ENCODE data around the gene F10.

The F10 gene

GRCh38 chr13:113150550-113151365 is 28.2 kb downstream of the F10 start:
- Histone ChIP-seq H3K27me3 (ENCODE audit: low read length) (no peaks in the 10 kb centered on the region), H4K20me1 (ENCODE audit: low read depth, low read length) (no peaks in the 10 kb centered on the region), H3K9me2 (replicated peaks; ENCODE audit: insufficient read depth, low read length) (no peaks in the 10 kb centered on the region), H3K9ac (ENCODE audit: low read length) (no peak overlapping the region), H3K36me3 (ENCODE audit: low read length) (no peaks in the 10 kb centered on the region), H3K27ac (ENCODE audit: low read depth, low read length) (no peak overlapping the region), H3K79me2 (ENCODE audit: insufficient read depth, low read length) (no peaks in the 10 kb centered on the region), H2AFZ (ENCODE audit: low read depth, low read length, severe bottlenecking) (no peak overlapping the region), H3K4me3 (ENCODE audit: insufficient read depth, low read length, poor library complexity, severe bottlenecking) (no peak overlapping the region), H3F3A (ENCODE audit: insufficient read depth) (no peaks in the 10 kb centered on the region), H3K4me2 (ENCODE audit: low read depth, low read length, poor library complexity, severe bottlenecking) (no peak overlapping the region), H3K9me3 (ENCODE audit: insufficient read depth, low read length) (no peaks in the 10 kb centered on the region)
- TF ChIP-seq CTCF (IDR thresholded peaks at IDR 0.05; ENCODE audit: insufficient read depth, low read length, poor library complexity, severe bottlenecking): no peak
- TF ChIP-seq EZH2phosphoT487 (conservative IDR thresholded peaks at IDR 0.05; ENCODE audit: low read length): no peak

DNA sequence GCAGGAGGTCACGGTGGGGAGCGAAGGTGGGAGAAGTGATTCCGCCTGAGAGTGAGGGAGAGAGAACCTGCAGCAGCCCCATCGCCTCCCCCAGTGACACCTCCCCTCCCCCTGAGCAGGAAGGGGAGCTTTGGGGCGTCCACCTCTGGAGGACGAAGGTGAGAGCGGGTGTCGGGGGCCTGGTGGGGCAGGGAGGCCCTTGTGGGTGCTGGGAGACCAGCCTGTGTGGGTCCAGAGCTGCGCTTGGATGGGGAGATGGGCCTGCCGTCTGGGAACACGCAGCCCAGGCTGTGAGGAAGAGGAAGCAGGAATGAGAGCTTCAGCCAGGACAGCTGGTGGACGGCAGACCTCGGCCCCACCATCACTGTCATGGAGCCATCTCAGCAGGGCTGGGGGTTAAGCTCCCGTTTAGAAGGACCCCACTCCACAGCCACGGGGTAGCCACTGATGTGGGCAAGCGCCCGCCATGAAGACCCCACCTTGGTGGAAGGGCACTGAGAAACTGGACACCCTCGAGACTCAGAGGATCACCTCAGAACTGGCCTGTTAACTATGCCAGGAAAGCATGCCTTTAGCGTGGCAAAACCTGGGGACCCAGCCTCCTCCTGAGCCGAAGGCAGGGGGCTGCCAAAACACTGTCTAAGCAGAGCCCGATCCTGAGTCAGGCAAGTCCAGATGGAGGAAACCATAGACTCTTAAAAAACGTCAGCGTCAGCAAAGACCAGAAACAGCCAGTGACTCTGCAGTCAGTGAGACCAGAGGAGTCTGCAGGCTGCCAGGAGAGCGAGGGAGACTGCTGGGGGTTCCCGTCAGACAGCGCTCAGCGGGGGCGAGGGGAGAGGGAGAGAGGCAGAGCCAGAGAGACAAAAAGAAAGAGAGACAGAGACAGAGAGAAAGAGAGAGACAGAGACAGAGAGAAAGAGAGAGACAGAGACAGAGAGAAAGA is 29.4 kb downstream of the F10 start:
- Histone ChIP-seq H3F3A (ENCODE audit: insufficient read depth) (no peaks in the 10 kb centered on the region), H3K36me3 (ENCODE audit: low read length) (no peaks in the 10 kb centered on the region), H3K27me3 (ENCODE audit: low read length) (no peaks in the 10 kb centered on the region), H3K79me2 (ENCODE audit: insufficient read depth, low read length) (no peaks in the 10 kb centered on the region), H3K4me3 (ENCODE audit: insufficient read depth, low read length, poor library complexity, severe bottlenecking) (no peak overlapping the region), H3K9me3 (ENCODE audit: insufficient read depth, low read length) (no peaks in the 10 kb centered on the region), H3K27ac (ENCODE audit: low read depth, low read length) (no peak overlapping the region), H3K9me2 (replicated peaks; ENCODE audit: insufficient read depth, low read length) (no peaks in the 10 kb centered on the region), H3K4me2 (ENCODE audit: low read depth, low read length, poor library complexity, severe bottlenecking) (no peak overlapping the region), H2AFZ (ENCODE audit: low read depth, low read length, severe bottlenecking) (no peak overlapping the region), H3K9ac (ENCODE audit: low read length) (no peak overlapping the region), H4K20me1 (ENCODE audit: low read depth, low read length) (no peaks in the 10 kb centered on the region)
- TF ChIP-seq EZH2phosphoT487 (conservative IDR thresholded peaks at IDR 0.05; ENCODE audit: low read length) (no peak), CTCF (IDR thresholded peaks at IDR 0.05; ENCODE audit: insufficient read depth, low read length, poor library complexity, severe bottlenecking) (no peak)

DNA sequence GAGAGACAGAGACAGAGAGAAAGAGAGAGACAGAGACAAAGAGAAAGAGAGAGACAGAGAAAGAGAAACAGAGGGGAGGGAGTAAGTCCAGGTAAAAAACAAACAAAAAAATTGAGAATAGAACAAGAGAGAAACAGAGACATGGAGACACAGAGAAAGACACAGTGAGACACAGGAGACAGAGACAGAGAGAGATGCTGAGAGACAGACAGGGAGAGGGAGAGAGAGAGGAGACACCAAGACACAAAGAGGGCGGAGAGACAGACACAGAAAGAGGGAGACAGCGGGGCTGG is 30.0 kb downstream of the F10 start:
- Histone ChIP-seq H3K9me3 (ENCODE audit: insufficient read depth, low read length) (no peaks in the 10 kb centered on the region), H3F3A (ENCODE audit: insufficient read depth) (no peaks in the 10 kb centered on the region), H3K9ac (ENCODE audit: low read length) (no peak overlapping the region), H3K9me2 (replicated peaks; ENCODE audit: insufficient read depth, low read length) (no peaks in the 10 kb centered on the region), H3K36me3 (ENCODE audit: low read length) (no peaks in the 10 kb centered on the region), H3K27ac (ENCODE audit: low read depth, low read length) (no peak overlapping the region), H4K20me1 (ENCODE audit: low read depth, low read length) (no peaks in the 10 kb centered on the region), H3K4me3 (ENCODE audit: insufficient read depth, low read length, poor library complexity, severe bottlenecking) (no peak overlapping the region), H2AFZ (ENCODE audit: low read depth, low read length, severe bottlenecking) (no peak overlapping the region), H3K27me3 (ENCODE audit: low read length) (no peaks in the 10 kb centered on the region), H3K4me2 (ENCODE audit: low read depth, low read length, poor library complexity, severe bottlenecking) (no peak overlapping the region), H3K79me2 (ENCODE audit: insufficient read depth, low read length) (no peaks in the 10 kb centered on the region)
- TF ChIP-seq EZH2phosphoT487 (conservative IDR thresholded peaks at IDR 0.05; ENCODE audit: low read length): no peak
- TF ChIP-seq CTCF (IDR thresholded peaks at IDR 0.05; ENCODE audit: insufficient read depth, low read length, poor library complexity, severe bottlenecking): no peak
